ENCODE data around the gene YES1. TPM values are rescaled to one million over a fixed set of nuclear protein-coding genes. Genes with fewer than 3 reads are reported as not detected.

YES1 gene
- total RNA-seq, 4 donors from 2014 or later, result 46.2 to 119 (median 83.0) TPM

- H3K4me1 ChIP-seq, result peaks cover 0 to 17% (median 0%) of the 10 kb centered on the region in 4 donors
- no peaks in the 10 kb centered on the region for H3K9me3 ChIP-seq
- no peak for DNase-seq
- H3K27ac ChIP-seq, result no peak overlapping the region
- peaks cover 0 to 13% (median 0%) of the 10 kb centered on the region in 3 donors for H3K36me3 ChIP-seq
- no peaks in the 10 kb centered on the region for H3K27me3 ChIP-seq
- no peak for TF ChIP-seq CTCF (IDR thresholded peaks at IDR 0.05)
- no peak for TF ChIP-seq POLR2A (IDR thresholded peaks at IDR 0.05)
- H3K4me3 ChIP-seq, result no peak overlapping the region
These were observed 102.3 kb downstream of the YES1 start for GRCh38 chr18:709771-710170.

GRCh38 chr18:708096-708495, 103.9 kb downstream of the YES1 start:
- Histone ChIP-seq H3K9me3 (no peaks in the 10 kb centered on the region), H3K4me3 (no peak overlapping the region), H3K4me1 (peaks cover 0 to 17% (median 0%) of the 10 kb centered on the region in 4 donors), H3K27me3 (no peaks in the 10 kb centered on the region), H3K36me3 (peaks cover 0 to 13% (median 0%) of the 10 kb centered on the region in 3 donors), H3K27ac (no peak overlapping the region)
- DNase-seq, result no peak
- TF ChIP-seq CTCF (IDR thresholded peaks at IDR 0.05), result no peak

- Histone ChIP-seq H3K27ac (no peak overlapping the region), H3K9me3 (no peaks in the 10 kb centered on the region), H3K27me3 (no peaks in the 10 kb centered on the region), H3K36me3 (peaks cover 0 to 13% (median 0%) of the 10 kb centered on the region in 3 donors), H3K4me3 (no peak overlapping the region), H3K4me1 (peaks cover 0 to 16% (median 0%) of the 10 kb centered on the region in 4 donors)
- no peak for DNase-seq
- TF ChIP-seq POLR2A (IDR thresholded peaks at IDR 0.05) (no peak), CTCF (IDR thresholded peaks at IDR 0.05) (no peak)
These were observed 105.6 kb downstream of the YES1 start for GRCh38 chr18:706405-706804.

GRCh38 chr18:703213-703967, 108.7 kb downstream of the YES1 start:
- Histone ChIP-seq H3K36me3 (peaks cover 0 to 13% (median 0%) of the 10 kb centered on the region in 3 donors), H3K27ac (peak overlapping the region in 1 of 4 donors; percentile 66), H3K4me3 (no peak overlapping the region), H3K27me3 (no peaks in the 10 kb centered on the region), H3K9me3 (no peaks in the 10 kb centered on the region), H3K4me1 (no peaks in the 10 kb centered on the region)
- no peak for DNase-seq
- TF ChIP-seq POLR2A (IDR thresholded peaks at IDR 0.05) (no peak), CTCF (IDR thresholded peaks at IDR 0.05) (no peak)

DNA sequence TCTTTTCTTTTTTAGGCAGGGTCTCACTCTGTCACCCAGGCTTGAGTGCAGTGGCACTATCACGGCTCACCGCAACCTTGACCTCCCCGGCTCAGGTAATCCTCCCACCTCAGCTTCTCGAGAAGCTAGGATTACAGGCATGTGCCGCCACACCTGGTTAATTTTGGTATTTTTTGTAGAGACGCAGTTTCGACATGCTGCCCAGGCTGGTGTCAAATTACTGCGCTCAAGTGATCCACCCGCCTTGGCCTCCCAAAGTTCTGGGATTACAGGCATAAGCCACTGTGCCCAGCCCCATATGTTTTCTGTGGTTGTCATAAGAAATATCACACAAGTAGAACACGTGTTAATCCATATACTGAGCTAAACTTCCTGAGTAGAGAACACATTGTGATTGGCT, 114.2 kb downstream of the YES1 start:
- no peaks in the 10 kb centered on the region for H3K9me3 ChIP-seq
- TF ChIP-seq POLR2A (IDR thresholded peaks at IDR 0.05) (no peak), CTCF (IDR thresholded peaks at IDR 0.05) (no peak)
- H3K27me3 ChIP-seq, result no peaks in the 10 kb centered on the region
- no peak for DNase-seq
- H3K27ac ChIP-seq, result no peak overlapping the region
- no peaks in the 10 kb centered on the region for H3K4me1 ChIP-seq
- no peak overlapping the region for H3K4me3 ChIP-seq
- H3K36me3 ChIP-seq, result peaks cover 0 to 20% (median 0%) of the 10 kb centered on the region in 3 donors

Measured in Peyer's patch (tissue), 4 donors.